Natural killer cell (primary cell): ENCODE measurements around the gene EIPR1. TPM values are rescaled to one million over a fixed set of nuclear protein-coding genes. Genes with fewer than 3 reads are reported as not detected.

Experiments
- ATAC-seq, 3 donors: fragments of 150-1000 bp in 2 of 3; fragments of 200-7000 bp in 1 of 3; cut with Tn5 transposase; 1 replicate in 1 of 3; 2 replicates in 2 of 3; pipeline ENCODE4 v1.10.0; 2021; ENCODE audit warnings: mild to moderate bottlenecking in 2 of 3, moderate library complexity in 2 of 3
- DNase-seq, 2 donors: peaks; one replicate each; pipeline versions ENCODE4 v3.0.0 to v3.0.0-alpha.2; 2013 to 2021; ENCODE audit warnings: mixed read lengths in 1 of 2
- H3K27ac ChIP-seq: one replicate; pipeline ENCODE4 v1.5.1; 2013; ENCODE audit warnings: mild to moderate bottlenecking, low read length
- H3K27me3 ChIP-seq: one replicate; pipeline ENCODE4 v1.6.1; 2013; ENCODE audit warnings: low read length; ENCODE audit not compliant: control insufficient read depth, insufficient read depth
- H3K36me3 ChIP-seq: one replicate; pipeline ENCODE4 v1.6.1; 2013; ENCODE audit warnings: low read length; ENCODE audit not compliant: control insufficient read depth, insufficient read depth
- H3K4me1 ChIP-seq: one replicate; pipeline ENCODE4 v1.6.1; 2013; ENCODE audit warnings: low read length; ENCODE audit not compliant: control insufficient read depth, insufficient read depth
- H3K4me3 ChIP-seq: one replicate; pipeline ENCODE4 v1.5.1; 2013; ENCODE audit warnings: low read length
- H3K9me3 ChIP-seq: one replicate; pipeline ENCODE4 v1.6.1; 2013; ENCODE audit warnings: low read length; ENCODE audit not compliant: control insufficient read depth, insufficient read depth
- H3K27ac Mint-ChIP-seq, 2 donors: one replicate each; pipeline ENCODE4 v1.8.0; 2022; ENCODE audit warnings: mild to moderate bottlenecking in 2 of 2, mixed read lengths in 2 of 2, moderate library complexity in 1 of 2
- H3K27me3 Mint-ChIP-seq, 2 donors: one replicate each; pipeline ENCODE4 v1.8.0; 2022; ENCODE audit warnings: low read depth in 2 of 2, mixed read lengths in 2 of 2
- H3K36me3 Mint-ChIP-seq: one replicate; pipeline ENCODE4 v1.8.0; 2022; ENCODE audit warnings: mixed read lengths
- H3K4me1 Mint-ChIP-seq, 2 donors: one replicate each; pipeline ENCODE4 v1.8.0; 2022; ENCODE audit warnings: mixed read lengths in 2 of 2
- H3K4me3 Mint-ChIP-seq: one replicate; pipeline ENCODE4 v1.8.0; 2022; ENCODE audit warnings: mild to moderate bottlenecking, moderate library complexity, mixed read lengths
- H3K9me3 Mint-ChIP-seq, 2 donors: one replicate each; pipeline ENCODE4 v1.8.0; 2022; ENCODE audit warnings: mixed read lengths in 2 of 2
- CTCF ChIP-seq: fragments of 200-600 bp; IDR thresholded peaks from one replicate; pipeline ENCODE4 v1.8.0; 2022; ENCODE audit warnings: antibody characterized with exemption
- WGBS: methylation state at CpG from one replicate; pipeline ENCODE4 v1.1.7; 2013; ENCODE audit warnings: missing lambda C conversion rate; ENCODE audit not compliant: insufficient coverage; 5-methylcytosine and 5-hydroxymethylcytosine counted together
- intact Hi-C: fragments of 100-400 bp; cut with micrococcal nuclease; formaldehyde crosslinking; loops from one replicate; pipeline ENCODE4 v1.14.2; 2022
- total RNA-seq, 4 donors: library from RNA; stranded (reverse); fragments of 120-200 nt in 1 of 4; gene quantifications; one replicate each; pipeline versions ENCODE4 v1.2.3 to v1.2.4, GENCODE V29; 2013 to 2022

Gene EIPR1
- total RNA-seq, 3 donors from 2014 or later (not counting 1 experiment from before 2014, with no cell fraction given) = 26.8 to 28.8 (median 27.9) TPM

- Histone ChIP-seq H3K27me3 (no peaks in the 10 kb centered on the region), H3K27ac (no peak overlapping the region), H3K9me3 (peaks cover 15% of the 10 kb centered on the region), H3K36me3 (no peaks in the 10 kb centered on the region), H3K4me3 (no peak overlapping the region), H3K4me1 (no peaks in the 10 kb centered on the region)
- H3K27ac Mint-ChIP-seq = no peak overlapping the region
- intact Hi-C loops = no loop called here
- peaks cover 17% of the 10 kb centered on the region for H3K36me3 Mint-ChIP-seq
- H3K9me3 Mint-ChIP-seq = peaks cover 7 to 8% of the 10 kb centered on the region in 2 donors
- no peak overlapping the region for H3K4me3 Mint-ChIP-seq
- peaks cover 0 to 3% of the 10 kb centered on the region in 2 donors for H3K4me1 Mint-ChIP-seq
- TF ChIP-seq CTCF = no peak
- ATAC-seq (no peak), DNase-seq (no peak)
- 92% methylated on average over 2 of the region's 2 CpGs for WGBS
- no peaks in the 10 kb centered on the region for H3K27me3 Mint-ChIP-seq
Measured at GRCh38 chr2:3163401-3163800, 214.2 kb downstream of the EIPR1 start.

GRCh38 chr2:3162442-3163077, 215.1 kb downstream of the EIPR1 start:
- Histone ChIP-seq H3K4me1 (no peaks in the 10 kb centered on the region), H3K27ac (no peak overlapping the region), H3K36me3 (no peaks in the 10 kb centered on the region), H3K27me3 (no peaks in the 10 kb centered on the region), H3K9me3 (peaks cover 15% of the 10 kb centered on the region), H3K4me3 (no peak overlapping the region)
- no peak for DNase-seq
- no peak for TF ChIP-seq CTCF
- H3K27ac Mint-ChIP-seq = no peak overlapping the region
- H3K9me3 Mint-ChIP-seq = peaks cover 7 to 8% of the 10 kb centered on the region in 2 donors
- peaks cover 0 to 5% of the 10 kb centered on the region in 2 donors for H3K4me1 Mint-ChIP-seq
- intact Hi-C loops = no loop called here
- peaks cover 17% of the 10 kb centered on the region for H3K36me3 Mint-ChIP-seq
- no peak overlapping the region for H3K4me3 Mint-ChIP-seq
- ATAC-seq = no peak
- 99% methylated on average over 6 of the region's 6 CpGs for WGBS
- no peaks in the 10 kb centered on the region for H3K27me3 Mint-ChIP-seq

- Mint-ChIP-seq H3K27me3 (no peaks in the 10 kb centered on the region), H3K36me3 (peaks cover 17% of the 10 kb centered on the region), H3K27ac (no peak overlapping the region), H3K4me1 (peaks cover 0 to 5% of the 10 kb centered on the region in 2 donors), H3K9me3 (peaks cover 7 to 8% of the 10 kb centered on the region in 2 donors), H3K4me3 (no peak overlapping the region)
- Histone ChIP-seq H3K27me3 (no peaks in the 10 kb centered on the region), H3K4me3 (no peak overlapping the region), H3K27ac (no peak overlapping the region), H3K9me3 (peaks cover 15% of the 10 kb centered on the region), H3K4me1 (no peaks in the 10 kb centered on the region), H3K36me3 (no peaks in the 10 kb centered on the region)
- 98% methylated on average over 5 of the region's 6 CpGs for WGBS
- DNase-seq = no peak
- ATAC-seq = no peak
- no peak for TF ChIP-seq CTCF
- intact Hi-C loops = no loop called here
Measured at GRCh38 chr2:3160751-3161330, 216.8 kb downstream of the EIPR1 start.
